Retina (tissue), 1 donor: Measurements from ENCODE around the gene CTSD.
"Not testable (repeated sequence)": the region's sequence is repeated elsewhere in the genome, so short reads cannot be mapped to it uniquely, and the experiment has no call there.

Source experiments
- DNase-seq: peaks from one replicate; pipeline ENCODE4 v3.0.0-alpha.2; 2016

Gene CTSD

DNA sequence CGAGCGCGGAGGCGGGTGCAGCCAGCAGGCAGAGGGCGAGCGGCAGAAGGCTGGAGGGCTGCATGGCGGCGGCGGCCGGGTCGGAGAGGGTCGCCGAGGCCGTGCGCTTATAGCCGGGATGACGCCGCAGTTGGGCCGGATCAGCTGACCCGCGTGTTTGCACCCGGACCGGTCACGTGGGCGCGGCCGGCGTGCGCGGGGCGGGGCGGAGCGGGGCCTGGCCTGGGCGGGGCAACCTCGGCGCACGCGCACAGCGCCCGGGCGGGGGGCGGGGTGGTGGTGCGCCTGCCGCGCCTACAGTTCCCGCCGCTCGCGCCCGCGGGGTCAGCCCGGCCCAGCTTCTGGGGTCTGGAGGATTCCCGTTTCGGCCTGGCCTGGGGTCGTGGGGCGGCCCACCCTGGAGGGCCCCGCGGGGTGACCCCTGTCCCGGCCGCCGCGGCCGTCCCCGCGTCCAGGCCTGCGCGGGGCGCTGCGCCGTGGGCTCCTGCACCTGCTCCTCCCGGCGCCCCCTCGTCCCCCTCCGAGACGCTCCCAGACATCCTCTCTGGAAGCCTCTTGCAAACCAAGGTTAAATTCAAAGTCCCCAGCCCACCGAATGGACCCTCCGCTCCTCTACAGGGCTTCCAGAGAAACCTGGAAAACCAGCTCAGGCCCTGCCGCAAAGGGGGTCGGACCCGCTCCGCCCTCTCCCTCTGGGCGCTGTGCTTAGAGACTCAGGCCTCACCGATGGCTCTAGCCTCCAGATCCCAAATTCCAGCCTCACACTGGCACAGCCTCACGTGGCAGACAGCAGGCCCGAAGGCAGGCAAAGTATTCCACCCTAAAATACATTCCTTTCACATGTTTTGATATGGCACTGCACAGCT, at the start of gene CTSD:
Gene CTSD, minus strand, starts transcription at position 132 of the 866 bp plus-strand sequence. Its CDS starts 68 bp downstream, at position 64.
- peak; percentile 82 for DNase-seq

DNA sequence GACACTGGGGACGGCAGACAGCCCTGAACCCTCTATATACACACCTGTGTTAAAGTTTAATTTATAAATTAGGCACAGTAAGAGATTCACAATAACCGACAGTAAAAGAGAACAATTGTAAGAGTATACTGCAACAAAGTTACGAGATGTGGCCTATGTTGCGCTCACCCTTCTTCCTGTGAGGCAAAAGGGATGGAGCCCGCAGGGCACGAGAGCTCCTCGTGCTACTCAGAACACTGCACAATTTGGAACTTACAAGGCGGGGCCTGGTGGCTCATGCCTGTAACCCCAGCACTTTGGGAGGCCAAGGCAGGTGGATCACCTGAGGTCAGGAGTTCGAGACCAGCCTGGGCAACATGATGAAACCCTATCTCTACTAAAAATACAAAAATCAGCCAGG, 49.6 kb upstream of the CTSD start:
- not testable (repeated sequence) for DNase-seq

DNA sequence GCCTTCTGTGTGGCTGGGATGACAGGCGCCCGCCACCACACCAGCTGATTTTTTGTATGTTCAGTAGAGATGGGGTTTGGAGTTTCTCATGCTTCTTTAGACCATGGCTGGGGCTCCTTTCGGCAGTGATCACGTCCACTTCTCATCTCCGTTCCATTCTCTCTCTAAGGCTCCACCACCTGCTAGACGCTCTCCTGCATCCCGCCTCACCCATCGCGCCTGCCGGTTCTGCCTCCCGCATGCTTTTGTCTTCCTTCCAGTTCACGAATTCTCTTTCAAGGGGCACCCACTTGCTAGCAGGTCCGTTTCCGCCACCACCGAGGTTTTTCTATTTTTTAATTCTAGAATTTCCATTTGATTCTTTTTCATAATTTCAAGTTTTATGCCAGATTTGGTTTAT, 49.1 kb upstream of the CTSD start:
- no peak for DNase-seq

DNA sequence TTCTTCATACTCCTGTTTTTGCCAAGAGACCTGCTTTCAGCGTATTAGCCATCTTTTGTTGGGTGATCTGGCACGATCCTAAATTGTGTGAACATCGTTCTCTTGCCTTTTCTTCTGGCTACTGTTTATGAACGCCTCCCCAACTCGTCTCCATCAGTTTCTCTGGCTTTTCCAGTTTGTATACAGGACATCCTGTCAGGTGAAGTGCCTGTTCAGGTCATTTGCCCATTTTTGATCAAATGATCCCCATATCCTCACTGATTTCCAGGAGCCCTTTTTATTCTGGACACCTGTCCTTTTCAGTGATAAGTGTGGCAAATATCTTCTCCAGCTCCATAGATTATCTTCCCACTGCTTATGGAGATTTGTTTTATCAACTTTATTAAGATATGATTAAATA, 48.5 kb upstream of the CTSD start:
- DNase-seq, result no peak

DNA sequence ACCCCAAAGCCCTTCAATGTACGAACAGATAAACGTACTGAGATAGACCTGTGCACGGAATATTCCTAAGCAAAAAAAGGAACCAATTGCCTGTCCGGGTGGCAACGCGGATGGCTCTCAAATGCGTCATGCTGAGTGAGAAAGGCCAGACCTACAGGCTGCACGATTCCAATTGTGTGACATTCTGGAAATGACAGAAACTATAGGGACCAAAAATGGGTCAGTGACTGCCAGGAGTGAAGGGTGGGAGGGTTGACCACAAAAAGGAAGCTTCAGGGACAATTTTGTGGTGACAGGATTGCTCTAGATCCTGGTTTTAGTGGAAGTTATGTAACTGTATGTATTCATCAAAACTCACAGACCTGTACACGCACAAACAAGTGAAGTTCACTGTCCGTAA, 47.0 kb upstream of the CTSD start:
- DNase-seq, result no peak

DNA sequence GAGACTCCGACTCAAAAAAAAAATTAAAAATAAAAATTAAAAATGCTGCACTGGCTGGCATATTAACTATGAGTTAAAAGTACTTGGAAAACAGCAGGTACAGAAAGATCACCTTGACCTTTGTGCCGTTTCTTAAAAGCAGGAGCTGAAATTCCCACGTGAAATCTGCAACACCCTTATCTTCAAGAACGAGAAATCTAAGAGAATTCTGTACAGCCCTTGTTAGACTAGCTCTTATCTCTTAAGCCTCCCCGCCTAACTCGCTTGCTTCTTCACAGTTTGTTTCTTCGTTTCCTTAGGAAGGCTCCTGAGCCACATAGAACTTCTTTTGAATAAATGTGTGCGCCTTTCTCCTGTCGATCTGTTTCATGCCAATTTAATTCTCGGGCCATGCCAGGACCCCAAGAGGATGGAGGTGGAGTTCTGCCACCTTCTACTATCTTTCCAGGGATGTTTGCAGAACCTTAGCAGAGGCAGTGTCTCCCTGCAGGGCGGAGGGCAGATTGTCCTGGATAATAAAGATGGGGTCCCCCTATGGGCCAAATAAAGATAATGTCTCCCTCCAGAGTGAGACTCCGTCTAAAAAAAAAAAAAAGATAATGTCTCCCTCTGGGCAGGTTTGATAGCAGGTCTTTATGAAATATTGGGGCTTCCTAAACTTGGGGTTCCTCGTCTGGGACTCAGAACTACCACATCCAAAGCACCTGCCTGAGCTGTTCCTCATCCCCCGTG, 43.7 kb upstream of the CTSD start:
- no peak for DNase-seq

DNA sequence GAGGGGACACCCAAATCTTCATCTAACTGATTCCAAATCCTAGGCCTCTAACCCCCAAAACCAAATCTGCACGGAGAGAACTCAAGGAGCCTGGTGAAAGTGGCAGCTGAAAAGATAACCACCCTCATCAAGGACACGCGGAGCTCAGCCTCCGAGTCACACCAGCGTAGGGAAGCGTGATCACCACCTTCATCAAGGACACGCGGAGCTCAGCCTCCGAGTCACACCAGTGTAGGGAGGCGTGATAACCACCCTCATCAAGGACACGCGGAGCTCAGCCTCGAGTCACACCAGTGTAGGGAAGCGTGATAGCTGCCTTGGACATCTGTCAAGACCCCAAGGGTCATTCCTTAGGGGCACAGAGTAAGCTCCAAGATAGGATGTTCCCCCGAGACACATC, 41.8 kb upstream of the CTSD start:
- DNase-seq, result no peak

DNA sequence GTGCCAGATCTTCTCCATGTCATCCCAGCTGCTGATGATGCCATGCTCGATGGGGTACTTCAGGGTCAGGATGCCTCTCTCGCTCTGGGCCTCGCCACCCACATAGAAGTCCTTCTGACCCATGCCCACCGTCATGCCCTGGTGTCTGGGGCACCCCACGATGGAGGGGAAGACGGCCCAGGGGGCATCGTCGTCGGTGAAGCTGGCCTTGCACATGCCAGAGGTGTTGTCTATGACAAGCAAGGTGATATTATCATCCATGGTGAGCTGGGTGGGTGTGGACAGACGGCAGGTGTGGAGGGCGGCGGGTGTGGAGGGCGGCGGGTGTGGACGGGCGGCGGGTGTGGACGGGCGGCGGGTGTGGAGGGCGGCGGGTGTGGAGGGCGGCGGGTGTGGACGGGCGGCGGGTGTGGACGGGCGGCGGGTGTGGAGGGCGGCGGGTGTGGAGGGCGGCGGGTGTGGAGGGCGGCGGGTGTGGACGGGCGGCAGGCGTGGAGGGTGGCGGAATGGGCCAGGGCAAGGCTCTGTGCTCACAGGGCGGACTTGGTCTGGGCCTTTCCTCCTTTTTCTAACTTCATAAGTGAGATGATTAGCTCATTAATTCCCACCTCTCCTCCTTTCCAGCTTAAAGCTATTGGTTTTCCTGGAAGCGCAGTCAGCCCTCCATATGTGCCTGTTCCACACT, 40.2 kb upstream of the CTSD start:
- DNase-seq, result not testable (repeated sequence)

DNA sequence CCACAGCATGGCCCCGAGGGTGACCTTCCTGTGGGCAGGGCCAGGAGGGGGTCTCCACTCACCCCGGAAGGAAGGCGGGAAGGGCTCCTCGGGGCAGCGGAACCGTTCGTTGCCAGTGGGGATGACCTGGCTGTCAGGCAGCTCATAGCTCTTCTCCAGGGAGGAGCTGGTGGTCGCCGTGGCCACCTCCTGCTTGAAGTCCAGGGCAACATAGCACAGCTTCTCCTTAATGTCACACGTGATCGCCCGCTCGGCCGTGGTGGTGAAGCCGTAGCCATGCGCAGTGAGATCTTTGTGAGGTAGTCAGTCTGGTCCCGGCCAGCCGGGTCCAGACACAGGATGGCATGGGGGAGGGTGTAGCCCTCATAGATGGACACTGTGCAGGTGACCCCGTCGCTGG, 39.5 kb upstream of the CTSD start:
- DNase-seq, result no peak

DNA sequence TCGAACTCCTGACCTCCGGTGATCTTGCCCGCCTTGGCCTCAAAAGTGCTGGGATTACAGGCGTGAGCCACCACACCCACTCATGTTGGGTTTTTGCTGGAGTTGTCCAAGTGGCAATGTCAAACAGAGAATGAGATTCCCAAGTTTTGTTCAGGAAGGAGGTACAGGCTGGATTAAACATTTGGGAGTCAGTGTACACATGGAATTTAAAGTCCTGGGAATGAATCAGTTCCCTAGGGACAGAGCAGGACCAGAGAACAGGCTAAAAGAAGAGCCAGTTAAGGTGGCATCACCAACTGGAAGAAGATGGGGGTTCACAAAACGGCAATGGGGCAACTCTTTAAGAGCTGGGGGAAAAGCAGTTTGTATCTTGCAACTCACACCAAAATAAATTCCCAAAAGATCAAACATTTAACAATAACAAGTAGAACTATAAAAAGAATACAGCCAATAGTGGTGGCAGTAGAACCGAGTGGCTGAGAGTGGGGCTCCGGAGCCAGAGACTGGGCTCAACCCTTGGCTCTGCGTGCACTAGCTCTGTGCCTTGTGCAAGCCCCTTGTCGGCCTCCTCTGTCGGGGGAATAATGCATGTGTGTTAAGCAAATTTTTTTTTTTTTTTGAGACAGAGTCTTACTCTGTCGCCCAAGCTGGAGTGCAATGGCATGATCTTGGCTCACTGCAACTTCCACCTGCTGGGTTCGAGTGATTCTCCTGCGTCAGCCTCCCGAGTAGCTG, 33.8 kb upstream of the CTSD start:
- no peak for DNase-seq

DNA sequence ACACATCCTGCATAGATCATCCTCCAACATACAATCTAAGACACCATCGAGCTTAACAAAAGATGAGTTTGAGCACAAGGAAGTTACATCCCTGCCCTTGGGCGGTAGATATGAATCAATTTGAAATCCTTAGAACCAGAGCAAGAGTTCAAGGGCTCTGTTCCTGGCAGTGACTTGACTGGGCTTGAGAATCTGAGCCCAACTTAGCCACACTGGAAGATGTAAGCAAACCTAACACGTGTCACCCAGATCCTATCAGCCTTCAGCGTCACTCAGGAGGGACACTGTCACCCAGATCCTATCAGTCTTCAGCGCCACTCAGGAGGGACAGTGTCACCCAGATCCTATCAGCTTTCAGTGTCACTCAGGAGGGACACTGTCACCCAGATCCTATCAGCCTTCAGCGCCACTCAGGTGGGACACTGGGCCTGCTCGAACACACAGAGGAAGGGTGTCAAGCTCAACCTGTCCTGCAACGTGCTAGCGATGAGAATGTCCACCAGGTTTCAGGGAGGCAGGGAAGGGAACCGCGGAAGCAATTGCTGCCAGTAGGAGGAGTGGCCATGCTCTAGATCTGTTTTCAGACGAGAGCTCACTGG, 32.8 kb upstream of the CTSD start:
- DNase-seq, result no peak

DNA sequence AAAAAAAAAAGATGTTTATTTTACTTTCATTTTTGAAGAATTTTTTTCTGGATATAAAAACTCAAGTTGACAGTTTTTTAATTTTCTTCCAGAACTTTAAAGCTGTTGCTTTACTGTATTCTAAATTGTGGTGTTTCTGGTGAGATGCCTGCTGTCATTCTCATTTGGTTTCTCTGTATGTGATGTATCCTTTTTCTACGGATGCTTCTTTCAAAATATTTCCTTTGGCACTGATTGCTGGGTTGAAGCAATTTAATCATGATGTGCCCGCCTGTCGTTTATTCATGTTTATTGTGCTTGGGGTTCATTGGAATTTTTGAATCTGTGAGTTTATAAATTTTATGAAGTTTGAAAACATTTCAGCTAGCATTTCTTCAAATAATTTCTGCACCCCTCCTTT, 29.4 kb upstream of the CTSD start:
- DNase-seq, result no peak

DNA sequence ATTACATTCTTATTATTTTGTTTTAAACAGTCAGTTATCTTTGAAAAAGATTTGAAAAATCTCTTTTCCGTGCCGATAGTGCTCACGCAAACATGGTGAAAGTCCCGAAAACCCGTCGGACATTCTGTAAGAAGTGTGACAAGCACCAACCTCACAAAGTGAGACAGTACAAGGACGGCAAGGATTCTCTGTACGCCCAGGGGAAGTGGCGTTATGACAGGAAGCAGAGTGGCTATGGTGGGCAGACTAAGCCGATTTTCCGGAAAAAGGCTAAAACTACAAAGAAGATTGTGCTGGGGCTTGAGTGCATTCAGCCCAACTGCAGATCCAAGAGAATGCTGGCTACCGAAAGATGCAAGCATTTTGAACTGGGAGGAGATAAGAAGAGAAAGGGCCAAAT, 28.7 kb upstream of the CTSD start:
- DNase-seq, result no peak

DNA sequence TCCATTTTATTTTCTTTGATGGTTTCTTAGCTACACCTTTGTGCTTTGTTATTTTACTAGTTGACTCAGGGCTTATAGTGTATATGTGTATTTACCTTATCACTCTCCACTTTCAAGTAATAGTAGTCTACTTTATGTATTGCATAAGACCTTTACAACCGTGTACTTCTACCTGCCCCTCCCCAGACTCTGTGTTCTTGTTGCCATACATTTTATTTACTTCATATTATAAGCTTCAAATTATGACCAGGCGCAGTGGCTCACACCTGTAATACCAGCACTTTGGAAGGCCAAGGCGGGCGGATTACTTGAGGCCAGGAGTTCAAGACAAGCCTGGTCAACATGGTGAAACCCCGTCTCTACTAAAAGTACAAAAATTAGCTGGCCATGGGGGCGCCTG, 28.2 kb upstream of the CTSD start:
- no peak for DNase-seq

DNA sequence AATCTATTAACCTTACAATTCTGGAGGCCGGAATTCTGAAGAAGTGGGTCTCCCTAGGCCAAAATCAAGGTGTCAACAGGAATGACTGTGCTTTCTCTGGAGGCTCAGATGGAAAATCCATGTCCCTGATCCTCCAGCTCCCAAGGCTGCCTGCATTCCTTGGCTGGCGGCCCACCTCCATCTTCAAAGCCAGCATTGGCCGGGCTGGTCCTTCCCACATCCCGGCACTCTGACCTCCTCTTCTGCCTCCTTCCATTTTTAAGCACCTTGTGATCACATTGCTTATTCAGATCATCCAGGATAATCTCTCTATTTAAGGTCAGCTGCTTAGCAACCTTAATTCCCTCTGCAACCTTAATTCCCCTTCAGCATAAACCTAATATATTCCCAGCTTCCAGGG, 22.7 kb upstream of the CTSD start:
- DNase-seq, result no peak

DNA sequence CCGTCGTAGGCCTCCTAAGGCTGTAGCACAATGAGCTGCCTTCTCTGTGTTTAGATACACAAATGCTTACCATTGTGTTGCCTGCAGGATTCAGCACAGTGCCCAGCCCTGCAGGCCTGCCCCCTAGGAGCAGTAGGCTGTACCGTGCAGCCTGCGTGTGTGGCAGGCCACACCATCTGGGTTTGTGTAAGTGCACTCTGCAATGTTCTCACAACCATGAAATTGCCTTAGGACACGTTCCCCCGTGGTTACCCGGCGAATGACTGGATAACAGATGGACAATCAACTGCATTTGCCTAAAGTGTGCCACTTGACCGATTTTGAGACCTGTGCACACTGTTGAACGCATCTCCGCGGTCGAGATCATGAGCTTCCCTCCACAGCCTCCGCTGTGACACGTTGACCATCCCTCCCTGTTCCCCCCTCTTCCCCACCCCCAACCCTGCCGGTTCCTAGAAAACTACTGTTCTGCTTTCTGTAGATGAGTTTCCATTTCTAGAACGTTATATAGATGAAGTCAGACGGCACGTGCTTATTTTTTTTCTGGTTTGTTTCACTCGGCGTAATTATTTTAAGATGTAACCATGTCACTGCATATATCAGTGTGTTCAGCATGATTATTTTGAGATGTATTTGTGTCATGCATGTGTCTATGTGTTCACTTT, 22.2 kb upstream of the CTSD start:
- peak; percentile 38 for DNase-seq

DNA sequence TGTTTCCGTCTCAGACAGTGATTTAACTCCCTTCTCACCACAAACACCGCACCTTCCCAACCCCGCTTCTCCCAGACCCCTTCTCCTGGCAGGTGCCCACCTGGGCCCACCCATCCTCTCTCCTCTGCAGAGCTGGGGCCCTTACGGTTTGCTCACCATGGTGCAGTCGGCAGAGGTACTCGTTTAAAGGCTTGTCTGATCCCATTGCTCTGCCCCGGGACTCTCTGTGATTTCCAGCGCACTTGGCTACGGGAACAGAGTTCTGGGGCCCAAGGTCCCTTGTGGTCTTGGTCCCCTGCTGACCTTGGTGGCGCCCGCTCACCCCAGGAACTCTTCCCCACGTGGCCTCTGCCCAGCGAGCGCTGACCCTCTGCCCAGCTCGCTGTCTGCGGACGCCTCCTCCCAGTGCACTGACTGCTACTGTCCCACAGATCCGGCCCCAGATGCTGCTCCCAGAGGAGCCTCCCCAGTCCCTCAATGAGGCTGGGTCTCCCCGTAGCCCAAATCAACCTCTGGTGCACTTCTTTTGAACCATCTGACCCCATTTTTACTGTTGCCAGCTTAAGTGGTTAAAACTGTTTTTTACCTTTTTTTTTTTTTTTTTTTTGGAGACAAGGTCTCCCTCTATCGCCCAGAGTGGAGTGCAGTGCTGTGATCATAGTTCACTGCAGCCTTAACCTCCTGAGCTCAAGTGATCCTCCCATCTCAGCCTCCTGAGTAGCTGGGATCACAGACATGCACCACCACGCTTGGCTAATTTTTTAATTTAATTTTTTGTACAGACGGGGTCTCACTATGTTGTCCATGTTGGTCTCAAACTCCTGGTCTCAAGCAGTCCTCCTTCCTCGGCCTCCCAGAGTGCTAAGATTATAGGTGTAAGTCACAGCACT, 21.3 kb upstream of the CTSD start:
- no peak for DNase-seq

DNA sequence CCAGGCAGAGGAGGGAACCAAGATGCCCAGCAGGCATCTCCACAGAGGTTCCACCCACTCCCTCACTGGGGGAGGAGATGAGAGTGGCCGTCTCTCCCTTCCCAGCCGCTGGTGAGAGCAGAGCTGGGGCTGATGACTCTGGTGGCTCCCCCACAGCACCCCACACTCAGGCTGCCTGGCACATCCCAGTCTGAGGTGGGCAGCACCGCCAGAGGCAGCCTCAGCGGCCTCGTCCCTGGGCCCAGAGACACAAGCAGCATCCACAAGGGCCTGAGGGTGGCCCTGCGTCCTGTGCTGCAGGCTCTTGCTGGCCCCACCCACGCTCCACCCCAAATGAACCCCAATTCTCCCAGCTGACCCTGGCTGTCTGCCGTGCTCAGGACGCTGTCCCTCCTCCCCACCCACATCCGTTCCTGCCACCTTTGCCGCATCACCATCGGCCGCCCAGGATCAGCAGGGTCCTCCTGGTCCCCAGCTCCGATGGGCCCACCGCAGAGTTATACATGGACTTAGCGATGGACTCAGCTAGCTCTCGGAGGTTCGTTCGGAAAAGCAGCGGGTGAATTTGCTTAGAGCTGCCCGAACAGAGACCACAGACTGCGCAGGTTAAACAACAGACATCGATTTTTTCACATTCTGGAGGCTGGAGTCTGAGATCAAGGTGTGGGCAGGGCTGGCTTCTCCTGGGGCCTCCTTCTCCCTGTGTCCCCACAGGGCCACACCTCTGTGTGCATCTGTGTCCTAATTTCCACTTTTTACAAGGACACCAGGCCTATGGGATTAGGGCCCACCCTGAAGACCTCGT, 20.2 kb upstream of the CTSD start:
- DNase-seq, result no peak

DNA sequence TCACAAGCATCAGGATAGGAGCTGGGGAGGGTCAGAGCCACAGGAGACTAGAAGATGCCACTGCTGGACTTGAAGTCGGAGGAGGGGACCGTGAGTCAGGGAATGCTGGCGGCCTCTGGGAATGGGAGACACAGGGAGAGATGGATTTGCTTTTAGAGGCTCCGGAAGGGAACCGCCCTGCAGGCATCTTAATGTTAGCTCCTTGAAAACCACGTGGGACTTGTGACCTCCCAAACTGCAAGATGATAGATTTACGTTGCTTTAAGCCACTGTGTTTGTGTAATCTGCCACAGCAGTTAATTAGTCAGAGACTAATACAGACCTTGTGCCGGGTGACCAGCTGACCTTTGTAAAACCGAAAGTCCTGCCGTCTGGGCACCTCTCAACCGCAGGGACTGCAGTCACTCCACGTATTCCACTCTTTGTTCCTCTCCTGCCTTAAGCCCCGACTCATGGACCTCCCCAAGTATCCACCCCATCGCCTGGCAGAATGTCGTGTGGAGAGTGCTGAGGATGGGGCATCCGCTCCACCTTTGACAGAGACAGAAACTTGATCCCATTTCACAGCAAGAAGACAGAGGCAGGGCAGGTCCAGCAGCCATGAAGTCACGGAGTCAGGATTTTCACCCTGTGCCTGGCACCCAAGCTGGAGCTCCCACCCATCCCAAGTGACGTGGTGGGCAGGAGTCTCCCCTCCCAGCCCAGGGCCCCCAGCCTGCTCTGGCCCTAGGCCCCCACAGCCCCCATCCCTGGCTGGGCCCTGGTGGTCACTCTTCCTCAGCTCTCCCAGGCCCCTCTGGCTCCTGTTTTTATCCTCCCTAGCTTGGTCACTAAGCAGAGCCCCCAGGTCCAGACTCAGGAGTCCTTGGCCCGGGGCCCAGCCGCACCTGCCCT, 19.4 kb upstream of the CTSD start:
- DNase-seq, result no peak
